MM.1S (cell line): ENCODE measurements around the gene DLGAP1.

Experiments used
- DNase-seq: peaks from one replicate; pipeline ENCODE4 v3.0.0-alpha.2; 2015
- H2AFZ ChIP-seq: fragments of 300-600 bp; sonication (generic); 2 replicates; pipeline ENCODE4 v1.6.0; 2016; ENCODE audit warnings: antibody characterized with exemption, low read length
- H3F3A ChIP-seq: fragments of 300-600 bp; sonication (generic); 2 replicates; pipeline ENCODE4 v1.6.1; 2016; ENCODE audit warnings: mild to moderate bottlenecking, antibody characterized with exemption, low read length, moderate library complexity, mixed read lengths; ENCODE audit not compliant: insufficient read depth
- H3K27ac ChIP-seq: fragments of 300-600 bp; sonication (generic); 2 replicates; pipeline ENCODE4 v1.5.1; 2016; ENCODE audit warnings: mild to moderate bottlenecking, low read length
- H3K27me3 ChIP-seq: fragments of 300-600 bp; sonication (generic); replicated peaks from 2 replicates; pipeline ENCODE4 v1.6.0; 2016; ENCODE audit warnings: low read length; ENCODE audit not compliant: insufficient read depth
- H3K36me3 ChIP-seq: fragments of 300-600 bp; sonication (generic); replicated peaks from 2 replicates; pipeline ENCODE4 v1.6.1; 2016; ENCODE audit warnings: mild to moderate bottlenecking, low read length, mixed read lengths; ENCODE audit not compliant: insufficient read depth
- H3K4me1 ChIP-seq: fragments of 300-600 bp; sonication (generic); 2 replicates; pipeline ENCODE4 v1.6.1; 2016; ENCODE audit warnings: low read length, mixed read lengths
- H3K4me2 ChIP-seq: fragments of 300-600 bp; sonication (generic); 2 replicates; pipeline ENCODE4 v1.6.0; 2016; ENCODE audit warnings: low read depth, low read length
- H3K4me3 ChIP-seq: fragments of 300-600 bp; sonication (generic); 2 replicates; pipeline ENCODE4 v1.5.1; 2016; ENCODE audit warnings: low read length, mixed read lengths
- H3K79me2 ChIP-seq: fragments of 300-600 bp; sonication (generic); 2 replicates; pipeline ENCODE4 v1.6.1; 2016; ENCODE audit warnings: mixed run types, low read length, mixed read lengths
- H3K9ac ChIP-seq: fragments of 300-600 bp; sonication (generic); 2 replicates; pipeline ENCODE4 v1.6.1; 2016; ENCODE audit warnings: low read length, mixed read lengths
- H3K9me2 ChIP-seq: fragments of 300-600 bp; sonication (generic); replicated peaks from 2 replicates; pipeline ENCODE4 v1.6.1; 2016; ENCODE audit warnings: mild to moderate bottlenecking, low read length, mixed read lengths; ENCODE audit not compliant: insufficient read depth
- H3K9me3 ChIP-seq: fragments of 300-600 bp; sonication (generic); replicated peaks from 2 replicates; pipeline ENCODE4 v1.6.1; 2016; ENCODE audit warnings: mild to moderate bottlenecking, low read length, mixed read lengths; ENCODE audit not compliant: insufficient read depth
- H4K20me1 ChIP-seq: fragments of 300-600 bp; sonication (generic); 2 replicates; pipeline ENCODE4 v1.6.1; 2016; ENCODE audit warnings: mild to moderate bottlenecking, low read length, moderate library complexity, mixed read lengths; ENCODE audit not compliant: insufficient read depth
- CTCF ChIP-seq: fragments of 300-600 bp; sonication (generic); IDR thresholded peaks from 2 replicates; pipeline ENCODE4 v1.5.1; 2016; ENCODE audit warnings: antibody characterized with exemption, low read length, mixed read lengths
- EZH2 ChIP-seq: fragments of 300-600 bp; sonication (generic); optimal IDR thresholded peaks from 2 replicates; pipeline ENCODE3; 2017; ENCODE audit warnings: low read depth, mild to moderate bottlenecking, antibody characterized with exemption, low read length, mixed read lengths
- EZH2phosphoT487 ChIP-seq: fragments of 300-600 bp; sonication (generic); IDR thresholded peaks from 2 replicates; pipeline ENCODE4 v1.6.1; 2018; ENCODE audit warnings: antibody characterized with exemption, low read length

Gene DLGAP1

GRCh38 chr18:3872641-3873040, 582.5 kb downstream of the DLGAP1 start:
- no peaks in the 10 kb centered on the region for H3K36me3 ChIP-seq
- H3K27ac ChIP-seq = no peak overlapping the region
- no peaks in the 10 kb centered on the region for H3K9me2 ChIP-seq
- no peak overlapping the region for H3K4me2 ChIP-seq
- 0 out of 2 replicates have a peak, but pooled peaks cover 4% of the 10 kb centered on the region for H3K4me1 ChIP-seq
- no peaks in the 10 kb centered on the region for H3K9me3 ChIP-seq
- H3K79me2 ChIP-seq = no peaks in the 10 kb centered on the region
- no peaks in the 10 kb centered on the region for H4K20me1 ChIP-seq
- no peaks in the 10 kb centered on the region for H3K27me3 ChIP-seq
- H3K9ac ChIP-seq = no peak overlapping the region
- H2AFZ ChIP-seq = no peak overlapping the region
- TF ChIP-seq EZH2 = no peak
- TF ChIP-seq EZH2phosphoT487 = no peak
- no peak for TF ChIP-seq CTCF
- no peak overlapping the region for H3K4me3 ChIP-seq
- H3F3A ChIP-seq = no peaks in the 10 kb centered on the region
- DNase-seq = no peak

GRCh38 chr18:3871687-3872086, 583.4 kb downstream of the DLGAP1 start:
- H3K4me1 ChIP-seq = 0 out of 2 replicates have a peak, but pooled peaks cover 4% of the 10 kb centered on the region
- no peaks in the 10 kb centered on the region for H3K9me3 ChIP-seq
- no peaks in the 10 kb centered on the region for H3F3A ChIP-seq
- H3K4me2 ChIP-seq = no peak overlapping the region
- no peaks in the 10 kb centered on the region for H3K27me3 ChIP-seq
- no peak overlapping the region for H3K27ac ChIP-seq
- H3K4me3 ChIP-seq = no peak overlapping the region
- no peaks in the 10 kb centered on the region for H3K79me2 ChIP-seq
- no peak overlapping the region for H2AFZ ChIP-seq
- no peak for DNase-seq
- no peaks in the 10 kb centered on the region for H3K9me2 ChIP-seq
- no peaks in the 10 kb centered on the region for H4K20me1 ChIP-seq
- no peaks in the 10 kb centered on the region for H3K36me3 ChIP-seq
- no peak overlapping the region for H3K9ac ChIP-seq
- TF ChIP-seq EZH2 = no peak
- TF ChIP-seq EZH2phosphoT487 = no peak
- no peak for TF ChIP-seq CTCF

GRCh38 chr18:3870914-3871313, 584.2 kb downstream of the DLGAP1 start:
- Histone ChIP-seq H3K4me1 (0 out of 2 replicates have a peak, but pooled peaks cover 4% of the 10 kb centered on the region), H3K9ac (no peak overlapping the region), H3K36me3 (no peaks in the 10 kb centered on the region), H3K79me2 (no peaks in the 10 kb centered on the region), H4K20me1 (no peaks in the 10 kb centered on the region), H3K4me2 (no peak overlapping the region), H3F3A (no peaks in the 10 kb centered on the region), H3K27ac (no peak overlapping the region), H3K9me2 (no peaks in the 10 kb centered on the region), H3K4me3 (no peak overlapping the region), H3K9me3 (no peaks in the 10 kb centered on the region), H3K27me3 (no peaks in the 10 kb centered on the region), H2AFZ (no peak overlapping the region)
- TF ChIP-seq EZH2phosphoT487 (no peak), CTCF (no peak), EZH2 (no peak)
- DNase-seq = no peak
